GM18505 (cell line): ENCODE measurements around the gene BRD4.

Source experiments
- ATAC-seq: cut with Tn5 transposase; IDR thresholded peaks from one replicate; pipeline ENCODE4 v1.9.1; 2021; ENCODE audit not compliant: unreplicated experiment
- POLR2A ChIP-seq: IDR thresholded peaks from 4 replicates; pipeline ENCODE4 v1.6.1; 2011; ENCODE audit warnings: borderline replicate concordance; ENCODE audit not compliant: insufficient read depth, insufficient read length; ENCODE audit errors: extremely low read depth

BRD4 gene

GRCh38 chr19:15285896-15286591, 46.3 kb downstream of the BRD4 start:
- ATAC-seq, result no peak
- no peak for TF ChIP-seq POLR2A

DNA sequence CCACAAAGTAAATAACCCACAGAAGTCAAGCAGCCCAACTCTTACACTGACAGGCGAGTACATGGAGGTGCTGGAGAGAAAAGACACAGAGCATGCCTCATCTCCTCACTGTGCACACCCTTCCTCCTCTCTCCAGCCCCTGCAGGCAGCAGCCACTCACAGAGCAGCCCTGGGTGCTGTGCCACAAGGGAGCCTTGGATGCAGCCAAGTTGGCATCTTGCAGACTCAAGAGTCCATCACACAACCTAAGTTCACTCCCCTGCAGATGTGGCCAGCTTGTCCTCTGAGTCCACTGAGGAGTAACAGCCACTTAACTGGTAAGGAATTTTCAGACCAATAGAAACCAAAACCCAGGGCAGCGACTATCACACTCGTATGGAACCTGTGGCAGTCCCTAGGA, 47.4 kb downstream of the BRD4 start:
- no peak for TF ChIP-seq POLR2A
- ATAC-seq, result no peak

DNA sequence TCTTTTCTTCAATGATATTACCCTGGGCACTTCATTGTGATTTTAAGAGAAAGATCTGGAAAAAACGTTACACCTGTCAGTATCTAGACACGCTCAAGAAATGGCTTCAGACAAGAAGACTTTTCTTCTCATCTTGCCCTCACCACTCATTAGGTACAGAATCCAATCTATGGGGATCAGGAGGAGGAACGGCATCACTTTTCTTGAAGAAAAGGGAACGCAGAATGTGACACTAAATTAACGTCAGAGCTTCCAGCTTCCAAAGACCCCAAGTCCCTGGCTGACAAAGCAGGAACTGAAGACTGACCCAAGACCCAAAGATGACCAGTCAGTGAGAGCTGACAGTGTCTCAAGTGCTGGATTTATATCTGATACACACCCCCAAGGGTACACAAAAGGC, 48.2 kb downstream of the BRD4 start:
- ATAC-seq, result no peak
- TF ChIP-seq POLR2A, result no peak

DNA sequence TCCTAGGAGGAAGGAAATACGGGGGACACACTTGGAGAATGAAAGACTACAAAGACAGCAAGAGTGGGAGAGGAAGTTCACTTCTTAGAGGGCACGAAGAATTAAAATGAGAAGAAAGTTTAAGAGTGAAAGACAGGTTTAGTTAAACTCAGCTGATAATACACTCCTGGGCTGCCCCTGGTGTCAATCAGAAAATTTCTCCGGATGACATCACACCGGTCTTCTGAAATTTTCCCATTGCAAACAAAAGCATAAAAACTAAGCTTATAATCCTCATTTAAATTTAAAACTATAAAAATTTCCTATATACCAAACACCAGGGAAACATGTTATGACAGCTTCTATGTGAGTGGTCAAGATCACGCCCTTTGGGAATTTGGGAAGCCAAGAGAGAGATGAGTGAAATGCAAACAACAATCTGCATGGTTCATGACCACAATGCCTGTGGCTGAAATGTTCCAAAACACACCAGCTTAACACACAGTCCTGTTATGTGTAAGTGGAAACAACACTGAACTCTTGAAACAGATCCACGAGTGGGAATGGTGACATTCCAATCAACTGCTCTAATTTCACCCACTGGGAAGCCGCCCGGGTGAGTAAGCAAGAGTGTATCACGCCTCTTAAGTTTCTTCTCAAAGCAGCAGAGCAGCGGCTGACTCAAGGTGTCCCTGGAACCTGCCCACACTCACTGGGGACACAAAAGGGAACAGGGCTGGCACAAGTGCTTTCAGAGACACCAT, 49.0 kb downstream of the BRD4 start:
- no peak for TF ChIP-seq POLR2A
- ATAC-seq, result no peak

DNA sequence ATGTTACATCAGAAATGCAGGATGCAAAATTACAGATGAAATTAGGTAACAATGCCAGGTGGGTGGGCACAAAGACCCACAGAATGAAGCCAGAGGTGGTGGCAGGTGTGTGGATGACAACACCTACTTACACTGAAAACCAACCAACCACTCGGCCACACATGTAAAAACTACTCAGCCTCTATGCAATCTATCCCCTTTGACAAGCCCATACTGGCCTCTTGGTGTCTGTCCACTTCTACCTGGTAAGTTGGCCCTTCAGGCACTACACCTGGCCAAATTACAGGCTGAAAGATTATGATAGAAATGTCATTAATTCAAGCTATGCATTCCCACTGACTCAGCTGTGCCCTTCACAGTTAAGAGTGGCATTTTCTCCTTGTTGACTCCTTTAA, 50.0 kb downstream of the BRD4 start:
- no peak for ATAC-seq
- TF ChIP-seq POLR2A, result no peak

DNA sequence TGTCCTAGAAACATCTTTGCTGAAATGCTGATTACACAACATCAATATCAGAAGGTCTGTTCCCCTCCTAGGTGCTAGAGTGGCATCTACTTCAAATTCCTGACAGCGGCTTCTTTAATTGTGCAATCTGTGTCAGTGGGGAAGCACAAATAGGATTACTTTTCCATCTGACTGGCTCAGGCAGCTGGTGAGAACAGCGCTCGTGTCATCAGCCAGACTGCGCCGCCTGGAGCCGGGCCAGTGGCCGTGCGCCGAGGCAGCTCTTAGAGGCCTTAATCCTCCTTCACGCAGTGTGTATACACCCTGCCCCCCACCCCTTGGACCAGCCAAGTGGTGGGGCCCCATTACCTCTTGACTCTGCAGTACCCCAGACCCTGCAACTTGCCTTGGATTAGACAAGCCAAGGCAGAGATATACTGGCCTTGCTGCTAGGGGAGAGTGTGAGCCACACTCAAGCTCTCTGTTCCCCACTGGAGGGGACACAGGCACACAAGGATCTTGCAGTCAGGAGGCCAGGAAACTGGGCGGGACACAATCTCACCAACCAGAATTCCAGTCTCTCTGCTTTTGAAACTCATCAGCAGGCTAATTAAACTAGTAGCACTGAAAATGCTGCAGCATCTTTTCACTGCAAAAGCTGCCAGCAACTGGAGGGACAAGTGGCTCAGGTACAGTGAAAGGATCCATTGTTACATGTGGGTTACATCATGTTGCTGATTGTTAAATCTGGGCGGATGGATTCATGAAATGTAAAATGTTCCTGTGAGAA, 51.2 kb downstream of the BRD4 start:
- ATAC-seq, result no peak
- TF ChIP-seq POLR2A, result no peak

GRCh38 chr19:15280048-15280725, 52.2 kb downstream of the BRD4 start:
- ATAC-seq, result no peak
- no peak for TF ChIP-seq POLR2A

GRCh38 chr19:15279326-15279904, 52.9 kb downstream of the BRD4 start:
- no peak for TF ChIP-seq POLR2A
- no peak for ATAC-seq

DNA sequence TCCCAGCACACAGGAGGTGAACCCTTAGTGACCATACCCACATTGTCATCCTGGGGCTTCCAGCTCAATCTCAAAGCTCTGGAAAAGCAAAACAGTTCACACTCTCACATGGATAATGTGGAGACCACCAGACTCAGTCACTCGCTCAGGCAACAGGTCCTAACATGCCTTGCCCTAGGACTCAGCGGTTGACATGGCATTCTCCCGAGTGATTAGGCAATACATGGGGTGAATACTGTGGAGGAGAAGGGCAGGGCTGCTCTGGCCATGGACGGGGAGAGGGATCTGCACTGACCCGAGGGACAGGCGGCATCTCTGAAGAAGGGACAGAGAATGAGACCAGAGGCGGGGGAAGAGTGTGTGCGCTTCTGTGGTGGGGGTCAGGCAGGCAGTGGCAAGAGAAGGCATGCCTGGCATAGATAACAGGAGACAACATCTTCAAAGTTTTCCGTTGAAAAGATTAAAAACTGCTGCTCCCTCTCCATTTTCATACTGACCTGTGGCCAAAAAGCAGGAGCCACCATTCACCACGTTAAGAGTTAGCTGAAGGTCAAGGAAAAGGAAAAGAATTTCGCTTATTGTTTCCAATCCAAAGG, 55.6 kb downstream of the BRD4 start:
- no peak for ATAC-seq
- no peak for TF ChIP-seq POLR2A

DNA sequence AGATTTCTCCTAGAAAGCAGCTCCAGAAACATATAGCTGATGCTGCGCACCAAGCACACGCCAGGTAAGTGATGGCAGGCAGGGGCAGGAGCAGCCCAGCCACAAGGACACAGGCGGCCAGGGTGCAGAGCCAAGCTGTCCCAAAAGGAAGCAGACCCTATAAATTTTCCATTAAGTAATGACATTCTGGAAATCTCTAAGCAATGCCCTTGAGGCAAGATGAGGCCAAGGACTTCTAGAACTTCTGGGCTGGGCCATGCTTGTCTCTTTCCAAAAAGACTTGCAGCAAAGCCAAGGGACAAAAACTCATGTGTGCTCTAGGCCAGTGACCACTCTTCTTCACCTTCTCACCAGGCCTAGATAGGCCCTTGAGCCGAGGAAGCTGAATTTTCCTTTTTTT, 57.9 kb downstream of the BRD4 start:
- no peak for TF ChIP-seq POLR2A
- no peak for ATAC-seq

- no peak for ATAC-seq
- TF ChIP-seq POLR2A, result no peak
Measured at GRCh38 chr19:15269806-15270205, 62.5 kb downstream of the BRD4 start.

DNA sequence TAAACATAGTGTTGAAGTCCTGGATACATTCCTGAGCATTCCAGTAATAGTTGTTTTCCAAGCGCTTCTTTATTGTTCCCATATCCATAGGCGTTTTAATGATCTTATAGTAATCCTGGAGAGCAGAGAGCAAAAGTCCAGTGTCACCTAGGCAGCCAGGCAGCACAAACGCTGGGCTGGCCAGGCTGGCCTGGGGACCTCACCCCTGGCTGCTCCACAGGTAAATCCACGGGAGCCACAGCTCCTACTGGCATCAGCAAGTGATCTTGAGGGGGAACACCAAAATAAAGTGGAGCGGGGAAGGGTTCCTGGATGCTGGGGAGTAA, 63.4 kb downstream of the BRD4 start:
- TF ChIP-seq POLR2A, result no peak
- ATAC-seq, result no peak

DNA sequence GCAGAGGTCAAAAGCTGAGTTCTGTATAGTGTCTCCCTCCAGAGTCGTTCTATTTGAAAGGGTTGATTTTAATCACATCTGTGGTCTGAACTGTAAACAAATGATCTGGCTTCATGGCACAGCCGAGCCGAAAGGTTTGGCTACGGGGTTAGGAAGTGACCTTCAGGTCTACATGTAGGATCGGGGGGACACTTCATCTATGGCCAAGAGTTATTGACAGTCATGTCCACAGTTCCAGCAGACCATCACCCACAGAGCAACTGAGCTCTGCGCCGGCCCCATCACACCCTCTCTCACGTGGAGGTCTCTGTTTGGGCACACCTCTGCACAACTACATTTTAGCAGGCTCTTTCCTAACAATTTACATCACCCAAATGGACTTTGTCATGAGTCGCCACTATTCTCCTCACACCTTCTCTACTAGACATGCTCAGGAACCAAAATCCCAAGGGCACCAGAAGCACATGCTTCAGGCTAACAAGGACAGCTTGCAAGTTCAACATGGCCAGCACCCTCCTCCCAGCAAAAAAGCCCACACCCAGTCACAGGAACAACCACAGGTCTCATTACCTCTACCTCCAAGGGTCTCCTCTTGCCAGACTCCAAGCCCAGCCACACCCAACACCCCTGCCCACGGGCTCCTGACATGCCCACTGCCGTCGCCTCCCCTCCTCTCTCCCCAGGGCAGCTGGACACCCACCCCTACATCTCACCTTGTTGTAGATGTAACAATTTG, 64.0 kb downstream of the BRD4 start:
- ATAC-seq, result no peak
- TF ChIP-seq POLR2A, result no peak

DNA sequence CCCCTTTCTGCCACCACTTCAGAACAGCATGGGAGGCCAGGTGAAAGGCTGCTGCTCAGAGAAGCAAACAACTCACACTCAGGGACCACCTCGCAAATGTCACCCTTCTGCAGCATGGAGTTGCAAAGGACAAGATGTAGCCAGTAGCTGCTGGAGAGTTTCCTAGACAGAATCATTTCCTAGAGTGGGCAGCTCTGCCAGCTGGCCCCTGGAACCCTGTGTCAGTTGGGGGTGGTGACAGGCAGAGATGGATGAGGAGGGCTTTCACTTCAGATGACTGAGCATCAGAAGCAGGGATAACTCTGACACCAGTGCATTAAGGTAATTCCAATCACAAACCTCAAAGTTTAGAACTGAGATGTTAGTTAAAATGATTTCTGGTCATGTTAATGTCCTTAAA, 65.7 kb downstream of the BRD4 start:
- no peak for ATAC-seq
- no peak for TF ChIP-seq POLR2A
